MM.1S (cell line): ENCODE measurements around the gene CEP192.

Source experiments
- DNase-seq: peaks from one replicate; pipeline ENCODE4 v3.0.0-alpha.2; 2015
- H2AFZ ChIP-seq: fragments of 300-600 bp; sonication (generic); 2 replicates; pipeline ENCODE4 v1.6.0; 2016; ENCODE audit warnings: antibody characterized with exemption, low read length
- H3F3A ChIP-seq: fragments of 300-600 bp; sonication (generic); 2 replicates; pipeline ENCODE4 v1.6.1; 2016; ENCODE audit warnings: mild to moderate bottlenecking, antibody characterized with exemption, low read length, moderate library complexity, mixed read lengths; ENCODE audit not compliant: insufficient read depth
- H3K27ac ChIP-seq: fragments of 300-600 bp; sonication (generic); 2 replicates; pipeline ENCODE4 v1.5.1; 2016; ENCODE audit warnings: mild to moderate bottlenecking, low read length
- H3K27me3 ChIP-seq: fragments of 300-600 bp; sonication (generic); replicated peaks from 2 replicates; pipeline ENCODE4 v1.6.0; 2016; ENCODE audit warnings: low read length; ENCODE audit not compliant: insufficient read depth
- H3K36me3 ChIP-seq: fragments of 300-600 bp; sonication (generic); replicated peaks from 2 replicates; pipeline ENCODE4 v1.6.1; 2016; ENCODE audit warnings: mild to moderate bottlenecking, low read length, mixed read lengths; ENCODE audit not compliant: insufficient read depth
- H3K4me1 ChIP-seq: fragments of 300-600 bp; sonication (generic); 2 replicates; pipeline ENCODE4 v1.6.1; 2016; ENCODE audit warnings: low read length, mixed read lengths
- H3K4me2 ChIP-seq: fragments of 300-600 bp; sonication (generic); 2 replicates; pipeline ENCODE4 v1.6.0; 2016; ENCODE audit warnings: low read depth, low read length
- H3K4me3 ChIP-seq: fragments of 300-600 bp; sonication (generic); 2 replicates; pipeline ENCODE4 v1.5.1; 2016; ENCODE audit warnings: low read length, mixed read lengths
- H3K79me2 ChIP-seq: fragments of 300-600 bp; sonication (generic); 2 replicates; pipeline ENCODE4 v1.6.1; 2016; ENCODE audit warnings: mixed run types, low read length, mixed read lengths
- H3K9ac ChIP-seq: fragments of 300-600 bp; sonication (generic); 2 replicates; pipeline ENCODE4 v1.6.1; 2016; ENCODE audit warnings: low read length, mixed read lengths
- H3K9me2 ChIP-seq: fragments of 300-600 bp; sonication (generic); replicated peaks from 2 replicates; pipeline ENCODE4 v1.6.1; 2016; ENCODE audit warnings: mild to moderate bottlenecking, low read length, mixed read lengths; ENCODE audit not compliant: insufficient read depth
- H3K9me3 ChIP-seq: fragments of 300-600 bp; sonication (generic); replicated peaks from 2 replicates; pipeline ENCODE4 v1.6.1; 2016; ENCODE audit warnings: mild to moderate bottlenecking, low read length, mixed read lengths; ENCODE audit not compliant: insufficient read depth
- H4K20me1 ChIP-seq: fragments of 300-600 bp; sonication (generic); 2 replicates; pipeline ENCODE4 v1.6.1; 2016; ENCODE audit warnings: mild to moderate bottlenecking, low read length, moderate library complexity, mixed read lengths; ENCODE audit not compliant: insufficient read depth
- CTCF ChIP-seq: fragments of 300-600 bp; sonication (generic); IDR thresholded peaks from 2 replicates; pipeline ENCODE4 v1.5.1; 2016; ENCODE audit warnings: antibody characterized with exemption, low read length, mixed read lengths
- EZH2 ChIP-seq: fragments of 300-600 bp; sonication (generic); optimal IDR thresholded peaks from 2 replicates; pipeline ENCODE3; 2017; ENCODE audit warnings: low read depth, mild to moderate bottlenecking, antibody characterized with exemption, low read length, mixed read lengths
- EZH2phosphoT487 ChIP-seq: fragments of 300-600 bp; sonication (generic); IDR thresholded peaks from 2 replicates; pipeline ENCODE4 v1.6.1; 2018; ENCODE audit warnings: antibody characterized with exemption, low read length

CEP192 gene

DNA sequence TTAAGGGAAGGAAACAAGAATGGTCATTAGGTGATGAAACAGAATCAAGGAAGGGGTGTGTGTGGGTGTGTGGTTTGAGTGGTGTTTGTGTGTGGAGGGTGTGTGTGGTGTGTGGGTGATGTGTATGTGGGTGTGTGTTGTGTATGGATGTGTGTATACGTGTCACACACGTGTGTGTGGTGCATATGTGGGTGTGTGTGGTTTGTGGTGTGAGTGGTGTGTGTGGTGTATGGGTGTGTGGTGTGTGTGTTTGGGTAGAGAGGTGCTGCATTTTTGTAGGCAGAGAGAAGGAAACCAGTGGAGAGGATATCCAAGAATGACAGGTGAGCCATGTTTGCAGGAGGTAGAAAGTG, 1.1 kb upstream of the CEP192 start:
- Histone ChIP-seq H3K27ac (no peak overlapping the region), H3K4me1 (peaks cover 17% of the 10 kb centered on the region), H3K4me3 (peak overlapping the region; percentile 93), H2AFZ (peak overlapping the region; percentile 94), H3K9me3 (no peaks in the 10 kb centered on the region), H3K36me3 (no peaks in the 10 kb centered on the region), H3K9ac (no peak overlapping the region), H3K79me2 (peaks cover 39% of the 10 kb centered on the region), H3F3A (peaks cover 14% of the 10 kb centered on the region), H3K4me2 (peak overlapping the region; percentile 93), H3K27me3 (no peaks in the 10 kb centered on the region), H3K9me2 (no peaks in the 10 kb centered on the region), H4K20me1 (0 out of 2 replicates have a peak, but pooled peaks cover 10% of the 10 kb centered on the region)
- no peak for DNase-seq
- TF ChIP-seq EZH2 (no peak), EZH2phosphoT487 (no peak), CTCF (no peak)

DNA sequence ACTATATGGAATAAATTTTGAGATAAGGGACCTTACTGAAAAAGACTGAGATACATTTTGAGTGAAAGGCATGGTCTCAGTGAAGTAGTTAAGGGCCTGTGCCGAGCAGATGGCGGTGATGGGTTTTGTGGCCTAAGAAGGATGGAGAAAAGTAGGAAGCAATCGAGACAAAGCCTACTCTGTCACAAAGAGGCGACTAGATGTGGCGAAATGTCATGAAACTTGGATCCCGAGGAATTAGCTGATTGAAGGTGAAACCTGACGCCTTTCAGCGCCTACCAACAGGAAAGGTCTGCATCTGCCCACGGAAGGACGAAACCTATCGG, 558 bp upstream of the CEP192 start:
- peak overlapping the region; percentile 93 for H3K4me2 ChIP-seq
- no peaks in the 10 kb centered on the region for H3K9me3 ChIP-seq
- H2AFZ ChIP-seq: peak overlapping the region; percentile 94
- peaks cover 44% of the 10 kb centered on the region for H3K79me2 ChIP-seq
- peak overlapping the region; percentile 93 for H3K4me3 ChIP-seq
- no peaks in the 10 kb centered on the region for H3K36me3 ChIP-seq
- no peaks in the 10 kb centered on the region for H3K27me3 ChIP-seq
- peak; percentile 11 for DNase-seq
- peaks cover 14% of the 10 kb centered on the region for H3F3A ChIP-seq
- peak overlapping the region; percentile 62 for H3K27ac ChIP-seq
- peaks cover 17% of the 10 kb centered on the region for H3K4me1 ChIP-seq
- H4K20me1 ChIP-seq: peaks cover 10% of the 10 kb centered on the region; the same call in 1 of the 2 replicates
- peak overlapping the region; percentile 89 for H3K9ac ChIP-seq
- no peak for TF ChIP-seq CTCF
- no peak for TF ChIP-seq EZH2
- TF ChIP-seq EZH2phosphoT487: no peak
- no peaks in the 10 kb centered on the region for H3K9me2 ChIP-seq

- Histone ChIP-seq H3F3A (peaks cover 14% of the 10 kb centered on the region), H3K79me2 (peaks cover 56% of the 10 kb centered on the region), H4K20me1 (peaks cover 17% of the 10 kb centered on the region; the same call in 1 of the 2 replicates), H3K4me1 (peaks cover 17% of the 10 kb centered on the region), H3K36me3 (no peaks in the 10 kb centered on the region), H3K9ac (peak overlapping the region; percentile 84), H3K9me3 (no peaks in the 10 kb centered on the region), H3K4me2 (peak overlapping the region; percentile 69), H3K27ac (peak overlapping the region; percentile 79), H3K27me3 (no peaks in the 10 kb centered on the region), H3K9me2 (no peaks in the 10 kb centered on the region), H2AFZ (peak overlapping the region; percentile 78), H3K4me3 (peak overlapping the region; percentile 93)
- DNase-seq: no peak
- TF ChIP-seq EZH2 (no peak), EZH2phosphoT487 (no peak), CTCF (no peak)
Measured at GRCh38 chr18:12991821-12992179, 638 bp downstream of the CEP192 start.
